ENCODE measurements around the gene KCNJ12. TPM values are rescaled to one million over a fixed set of nuclear protein-coding genes. Genes with fewer than 3 reads are reported as not detected.

KCNJ12 gene
- polyA plus RNA-seq, 2 of the 4 experiments (the other 2 are of a cell fraction), result 0.34 to 0.44 TPM

DNA sequence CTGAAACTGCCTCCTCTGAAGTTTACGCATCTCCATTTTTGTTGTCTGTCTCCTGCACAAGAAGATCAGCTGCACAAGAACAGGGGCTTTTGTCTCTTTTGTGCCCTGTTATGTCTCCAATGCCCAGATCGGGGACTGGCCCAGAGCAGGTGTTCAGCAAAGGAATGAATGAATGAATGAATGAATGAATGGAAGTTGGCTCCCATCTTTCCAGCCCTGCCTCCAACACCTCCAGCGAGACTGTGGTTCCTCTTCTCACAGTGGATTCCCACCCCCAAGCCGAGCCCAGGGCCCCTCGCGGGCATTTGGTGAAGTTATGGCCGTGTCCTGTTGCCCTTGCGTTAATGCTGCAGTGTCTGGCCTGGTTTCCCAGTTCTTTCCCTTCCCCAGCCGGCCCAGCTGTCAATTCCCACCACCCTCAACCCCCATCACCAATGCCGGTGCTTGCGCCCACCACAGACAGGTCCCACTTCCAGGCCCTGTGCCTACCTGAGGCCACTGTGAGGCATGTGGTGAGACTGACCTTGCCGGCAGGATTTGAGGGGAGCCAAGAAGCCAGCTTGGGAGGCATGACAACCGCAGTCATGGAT lies 21.3 kb upstream of the KCNJ12 start (continued):
- TF ChIP-seq, protein P1, sequence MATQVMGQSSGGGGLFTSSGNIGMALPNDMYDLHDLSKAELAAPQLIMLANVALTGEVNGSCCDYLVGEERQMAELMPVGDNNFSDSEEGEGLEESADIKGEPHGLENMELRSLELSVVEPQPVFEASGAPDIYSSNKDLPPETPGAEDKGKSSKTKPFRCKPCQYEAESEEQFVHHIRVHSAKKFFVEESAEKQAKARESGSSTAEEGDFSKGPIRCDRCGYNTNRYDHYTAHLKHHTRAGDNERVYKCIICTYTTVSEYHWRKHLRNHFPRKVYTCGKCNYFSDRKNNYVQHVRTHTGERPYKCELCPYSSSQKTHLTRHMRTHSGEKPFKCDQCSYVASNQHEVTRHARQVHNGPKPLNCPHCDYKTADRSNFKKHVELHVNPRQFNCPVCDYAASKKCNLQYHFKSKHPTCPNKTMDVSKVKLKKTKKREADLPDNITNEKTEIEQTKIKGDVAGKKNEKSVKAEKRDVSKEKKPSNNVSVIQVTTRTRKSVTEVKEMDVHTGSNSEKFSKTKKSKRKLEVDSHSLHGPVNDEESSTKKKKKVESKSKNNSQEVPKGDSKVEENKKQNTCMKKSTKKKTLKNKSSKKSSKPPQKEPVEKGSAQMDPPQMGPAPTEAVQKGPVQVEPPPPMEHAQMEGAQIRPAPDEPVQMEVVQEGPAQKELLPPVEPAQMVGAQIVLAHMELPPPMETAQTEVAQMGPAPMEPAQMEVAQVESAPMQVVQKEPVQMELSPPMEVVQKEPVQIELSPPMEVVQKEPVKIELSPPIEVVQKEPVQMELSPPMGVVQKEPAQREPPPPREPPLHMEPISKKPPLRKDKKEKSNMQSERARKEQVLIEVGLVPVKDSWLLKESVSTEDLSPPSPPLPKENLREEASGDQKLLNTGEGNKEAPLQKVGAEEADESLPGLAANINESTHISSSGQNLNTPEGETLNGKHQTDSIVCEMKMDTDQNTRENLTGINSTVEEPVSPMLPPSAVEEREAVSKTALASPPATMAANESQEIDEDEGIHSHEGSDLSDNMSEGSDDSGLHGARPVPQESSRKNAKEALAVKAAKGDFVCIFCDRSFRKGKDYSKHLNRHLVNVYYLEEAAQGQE (IDR thresholded peaks at IDR 0.05), result no peak
- TF ChIP-seq EP300 (IDR thresholded peaks at IDR 0.05) (no peak), HDAC2 (IDR thresholded peaks at IDR 0.05) (no peak), CBX8 (IDR thresholded peaks at IDR 0.05) (no peak), EHF (CRISPR knock-in tag; IDR thresholded peaks at IDR 0.05) (no peak), POLR2AphosphoS2 (conservative IDR thresholded peaks at IDR 0.05; ENCODE audit: low read length) (no peak), JUNB (IDR thresholded peaks at IDR 0.05) (no peak)
- TF ChIP-seq, protein P2, sequence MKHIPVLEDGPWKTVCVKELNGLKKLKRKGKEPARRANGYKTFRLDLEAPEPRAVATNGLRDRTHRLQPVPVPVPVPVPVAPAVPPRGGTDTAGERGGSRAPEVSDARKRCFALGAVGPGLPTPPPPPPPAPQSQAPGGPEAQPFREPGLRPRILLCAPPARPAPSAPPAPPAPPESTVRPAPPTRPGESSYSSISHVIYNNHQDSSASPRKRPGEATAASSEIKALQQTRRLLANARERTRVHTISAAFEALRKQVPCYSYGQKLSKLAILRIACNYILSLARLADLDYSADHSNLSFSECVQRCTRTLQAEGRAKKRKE (CRISPR knock-in tag; IDR thresholded peaks at IDR 0.05; ENCODE audit: low read depth), result no peak
- TF ChIP-seq, protein P3, sequence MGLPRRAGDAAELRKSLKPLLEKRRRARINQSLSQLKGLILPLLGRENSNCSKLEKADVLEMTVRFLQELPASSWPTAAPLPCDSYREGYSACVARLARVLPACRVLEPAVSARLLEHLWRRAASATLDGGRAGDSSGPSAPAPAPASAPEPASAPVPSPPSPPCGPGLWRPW (IDR thresholded peaks at IDR 0.05), result no peak

DNA sequence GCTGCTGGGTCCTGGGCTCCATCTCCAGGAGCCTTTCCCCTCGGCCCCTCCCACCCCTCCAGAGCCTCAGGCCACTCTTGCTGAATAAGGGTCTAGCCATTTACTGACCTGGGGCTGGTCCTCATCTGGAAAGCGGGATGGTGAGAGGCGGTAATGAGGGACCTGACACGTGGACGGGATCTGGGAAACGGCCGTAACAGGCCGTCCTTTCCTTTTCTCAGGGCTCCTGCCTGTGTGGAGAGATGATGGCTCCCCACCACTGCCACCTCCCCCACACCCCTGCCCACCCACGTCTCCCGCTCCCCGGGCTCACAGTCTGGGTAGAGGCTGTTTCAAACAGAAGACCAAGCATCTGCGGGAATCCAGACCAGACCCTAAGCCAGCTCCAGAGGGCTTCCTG lies 20.6 kb upstream of the KCNJ12 start:
- WGBS (ENCODE audit: missing lambda C conversion rate), result 73% methylated on average over 12 of the region's 12 CpGs

More for the DNA sequence above, 20.6 kb upstream of the KCNJ12 start:
- ATAC-seq, result no peak
- TF ChIP-seq, protein P3 (IDR thresholded peaks at IDR 0.05), result no peak
- TF ChIP-seq MAZ (IDR thresholded peaks at IDR 0.05; ENCODE audit: borderline replicate concordance, low read depth, low read length) (no peak), NR3C1 (IDR thresholded peaks at IDR 0.05) (no peak), SREBF2 (IDR thresholded peaks at IDR 0.05) (no peak), ZFP36 (IDR thresholded peaks at IDR 0.05; ENCODE audit: borderline replicate concordance, partially characterized antibody) (no peak), ESRRA (IDR thresholded peaks at IDR 0.05; ENCODE audit: borderline replicate concordance, low read length) (no peak), JUN (IDR thresholded peaks at IDR 0.05) (no peak), HOXB5 (CRISPR knock-in tag; IDR thresholded peaks at IDR 0.05) (no peak), KDM1A (IDR thresholded peaks at IDR 0.05; ENCODE audit: low read depth) (no peak), EHF (CRISPR knock-in tag; IDR thresholded peaks at IDR 0.05) (no peak), POLR2A (IDR thresholded peaks at IDR 0.05; ENCODE audit: low read length) (no peak), NPAS2 (CRISPR knock-in tag; IDR thresholded peaks at IDR 0.05; ENCODE audit: borderline replicate concordance) (no peak), TP53 (CRISPR knock-in tag; IDR thresholded peaks at IDR 0.05) (no peak), FOSB (CRISPR knock-in tag; IDR thresholded peaks at IDR 0.05) (no peak), RFX5 (IDR thresholded peaks at IDR 0.05) (no peak), TFCP2L1 (CRISPR knock-in tag; IDR thresholded peaks at IDR 0.05) (no peak), FOSL2 (IDR thresholded peaks at IDR 0.05) (no peak), FOSL2 (CRISPR knock-in tag; IDR thresholded peaks at IDR 0.05) (no peak), SMC3 (IDR thresholded peaks at IDR 0.05) (no peak), KDM5A (IDR thresholded peaks at IDR 0.05) (no peak)
- TF ChIP-seq, protein P1 (IDR thresholded peaks at IDR 0.05), result no peak
- H3K4me2 ChIP-seq, result no peak overlapping the region
- ChIA-PET CTCF (interaction anchor here (1.2 kb wide), 1 partner anchor 42 kb away, joined by 3 read pairs; no protein-coding TSS in a partner anchor), POLR2A (no interaction called here)
- H3K4me3 ChIP-seq, result no peak overlapping the region
- no peaks in the 10 kb centered on the region for H3K9me3 ChIP-seq
- no peak for DNase-seq (ENCODE audit: low read depth in 1 of 2, low spot score in 1 of 2)
- FAIRE-seq, result no peak
- no peak overlapping the region for H3K27ac ChIP-seq
- H3K4me1 ChIP-seq, result peaks cover 15% of the 10 kb centered on the region; the same call in 1 of the 3 replicates

Data from A549 (cell line).